Fibroblast of skin of left biceps (primary cell): ENCODE data around the gene UBLCP1.

ENCODE experiments used
- DNase-seq, 2 experiments: peaks; one replicate each; pipeline ENCODE4 v3.0.0-alpha.2; 2013; ENCODE audit warnings: low read depth in 2 of 2

Gene UBLCP1

DNA sequence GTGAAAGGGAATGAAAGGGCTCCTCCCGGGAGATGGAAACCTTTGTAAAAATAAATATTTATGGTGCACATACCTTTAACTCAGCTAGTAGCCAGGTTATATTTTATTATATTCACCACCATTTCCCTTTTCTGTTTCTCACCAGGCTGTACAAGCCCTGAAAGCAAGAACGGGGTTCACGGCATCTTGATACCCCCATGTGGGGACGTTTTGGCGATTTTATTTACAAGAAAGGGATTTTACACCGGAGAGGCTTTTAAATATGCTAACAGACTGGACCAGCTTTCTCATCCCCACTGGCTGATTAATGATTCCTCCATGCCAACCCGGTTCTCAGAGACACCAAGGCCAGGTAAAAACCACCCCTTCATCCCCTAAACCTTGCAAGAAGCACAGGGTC lies 48.0 kb downstream of the UBLCP1 start:
- DNase-seq, result no peak

DNA sequence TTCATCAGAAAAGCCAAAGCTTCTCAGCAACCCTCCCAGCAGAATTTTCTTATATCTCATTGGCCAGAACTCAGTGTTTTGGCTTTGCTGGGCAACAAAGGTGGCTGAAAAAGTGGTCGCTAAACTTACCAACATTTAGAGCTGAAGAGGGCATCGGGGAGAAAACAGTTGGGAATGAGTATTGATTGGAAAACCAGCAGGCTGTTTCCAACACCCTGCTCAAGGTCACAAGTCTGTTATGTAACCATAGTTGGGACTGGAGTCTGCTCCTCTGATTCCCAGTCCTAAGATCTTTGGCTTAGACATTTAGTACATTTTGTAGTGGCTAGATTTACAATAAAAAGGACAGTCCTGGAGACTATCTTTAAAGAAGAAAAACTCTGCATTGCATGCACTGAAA lies 50.1 kb downstream of the UBLCP1 start:
- no peak for DNase-seq

DNA sequence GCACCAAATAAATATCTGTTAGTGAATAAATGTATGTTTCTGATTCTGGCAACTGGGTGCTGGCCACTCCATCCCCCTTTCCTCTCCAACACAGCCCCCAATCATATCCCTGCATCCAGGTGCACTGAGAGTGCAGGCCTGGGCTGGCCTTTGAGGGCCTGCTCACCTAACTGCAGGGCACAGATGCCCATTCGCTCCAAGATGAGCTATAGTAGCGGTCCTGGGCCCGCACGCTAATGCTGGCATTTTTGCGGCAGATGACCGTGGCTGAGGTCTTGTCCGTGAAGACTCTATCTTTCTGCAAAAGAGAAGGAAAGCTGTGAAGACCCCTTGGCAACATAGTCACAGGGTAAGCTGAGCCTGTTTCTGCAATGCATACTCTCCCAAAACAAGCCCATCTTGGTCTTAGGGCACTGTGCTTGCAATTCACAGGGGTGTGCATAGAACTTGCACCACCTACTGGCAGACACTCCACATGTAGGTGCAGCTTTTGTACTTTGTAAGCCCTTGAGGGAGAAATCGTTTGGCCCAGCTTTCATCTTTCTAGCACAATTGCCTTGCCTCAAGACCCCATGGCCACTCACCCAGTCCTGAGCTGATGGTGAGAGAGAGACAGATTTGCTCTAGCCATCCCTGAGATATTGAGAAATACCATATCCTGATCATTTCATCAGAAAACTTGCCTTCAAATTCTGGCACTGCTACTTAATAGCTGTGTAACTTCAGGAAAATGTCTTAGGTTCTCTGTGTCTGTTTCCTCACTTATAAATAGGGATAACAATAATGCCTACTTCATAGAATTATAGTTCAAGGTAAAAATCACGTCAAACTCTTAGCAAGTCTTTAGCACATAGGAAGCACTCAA lies 53.7 kb downstream of the UBLCP1 start:
- DNase-seq, result no peak

DNA sequence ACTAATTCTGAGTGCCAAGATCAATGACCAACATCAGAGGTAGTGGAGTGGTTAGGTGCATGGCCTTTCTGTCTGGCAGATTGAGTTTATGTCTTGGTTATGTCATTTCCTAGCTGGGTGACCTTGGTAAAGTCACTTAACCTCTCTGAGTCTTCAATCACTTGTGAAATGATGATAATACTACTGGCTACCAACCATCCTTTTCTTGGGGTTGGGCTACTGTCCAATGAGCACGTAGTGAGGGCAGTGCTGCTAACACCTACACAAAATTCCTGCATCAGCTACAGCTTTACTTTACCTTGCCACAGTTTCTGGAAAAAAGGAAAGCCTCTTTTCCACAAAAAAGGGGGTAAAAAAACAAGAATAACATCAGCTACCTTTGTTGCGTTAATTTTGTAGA lies 54.8 kb downstream of the UBLCP1 start:
- no peak for DNase-seq

DNA sequence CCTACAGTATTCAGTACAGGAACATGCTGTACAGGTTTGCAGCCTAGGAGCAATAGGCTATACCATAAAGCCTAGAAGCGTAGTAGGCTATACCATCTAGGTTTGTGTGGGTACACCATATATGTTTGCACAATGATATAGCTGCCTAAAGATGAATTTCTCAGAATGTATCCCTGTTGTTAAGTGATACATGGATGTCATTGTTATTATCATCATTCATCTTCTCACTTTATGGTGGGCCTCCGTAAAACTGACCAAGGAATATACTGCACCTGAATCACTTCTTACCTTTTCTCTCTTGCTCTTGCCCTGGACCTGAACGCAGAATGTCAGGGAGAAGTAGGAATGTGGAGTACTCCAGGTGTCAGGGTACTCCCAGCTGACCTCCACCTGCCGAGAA lies 55.4 kb downstream of the UBLCP1 start:
- no peak for DNase-seq

DNA sequence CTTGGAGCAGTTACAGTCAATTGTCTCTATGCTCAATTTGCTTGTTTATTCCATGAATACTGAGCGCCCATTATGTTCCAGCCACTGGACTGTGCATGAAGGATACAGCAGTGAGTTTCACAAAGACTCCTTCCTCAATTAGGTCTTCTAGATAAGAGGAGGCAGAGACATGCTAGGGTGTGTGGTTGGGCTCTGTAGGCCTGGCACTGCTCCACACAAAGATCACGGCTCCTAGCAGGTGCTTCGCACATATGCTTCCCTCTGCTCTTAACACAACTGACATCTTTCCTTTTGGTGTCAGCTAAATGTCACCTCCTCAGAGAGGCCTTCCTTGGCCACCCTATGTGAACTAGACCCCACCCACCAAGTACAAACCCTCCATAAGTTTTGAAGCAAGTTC lies 56.3 kb downstream of the UBLCP1 start:
- DNase-seq, result no peak

DNA sequence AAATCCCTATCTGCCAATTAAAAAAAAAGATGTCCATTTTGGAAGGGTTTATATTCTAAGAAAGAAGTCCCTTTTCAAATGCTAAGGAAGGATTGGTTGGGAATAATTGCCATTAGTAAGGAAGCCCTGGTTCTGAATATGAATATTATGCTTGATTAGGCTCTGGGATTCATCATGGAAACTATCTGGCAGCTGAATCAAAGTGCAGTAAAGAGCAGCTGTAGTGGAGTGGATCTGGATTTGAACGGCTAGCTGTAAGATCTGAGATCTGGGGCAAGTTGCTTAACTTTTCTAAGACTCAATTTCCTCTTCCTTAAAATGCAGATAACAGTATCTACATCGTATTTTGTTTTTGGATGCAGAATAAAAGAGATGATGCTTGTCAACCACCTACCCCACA lies 56.7 kb downstream of the UBLCP1 start:
- no peak for DNase-seq

DNA sequence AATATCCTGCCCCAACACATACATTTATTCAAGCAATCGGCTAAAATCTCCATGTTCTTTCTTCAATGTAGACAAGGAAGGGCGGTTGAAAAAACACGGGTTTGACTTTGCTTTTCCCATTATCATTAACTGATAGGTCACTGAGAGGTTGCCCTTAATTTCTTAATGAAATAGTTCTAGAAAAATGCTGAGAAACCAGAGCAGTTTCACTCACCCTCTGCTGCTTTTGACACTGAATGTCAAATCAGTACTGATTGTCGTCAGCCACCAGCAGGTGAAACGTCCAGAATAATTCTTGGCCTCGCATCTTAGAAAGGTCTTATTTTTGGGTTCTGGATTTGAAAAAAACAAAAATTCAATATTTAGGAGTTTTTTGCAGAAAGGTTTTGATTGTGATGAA lies 59.1 kb downstream of the UBLCP1 start:
- no peak for DNase-seq

DNA sequence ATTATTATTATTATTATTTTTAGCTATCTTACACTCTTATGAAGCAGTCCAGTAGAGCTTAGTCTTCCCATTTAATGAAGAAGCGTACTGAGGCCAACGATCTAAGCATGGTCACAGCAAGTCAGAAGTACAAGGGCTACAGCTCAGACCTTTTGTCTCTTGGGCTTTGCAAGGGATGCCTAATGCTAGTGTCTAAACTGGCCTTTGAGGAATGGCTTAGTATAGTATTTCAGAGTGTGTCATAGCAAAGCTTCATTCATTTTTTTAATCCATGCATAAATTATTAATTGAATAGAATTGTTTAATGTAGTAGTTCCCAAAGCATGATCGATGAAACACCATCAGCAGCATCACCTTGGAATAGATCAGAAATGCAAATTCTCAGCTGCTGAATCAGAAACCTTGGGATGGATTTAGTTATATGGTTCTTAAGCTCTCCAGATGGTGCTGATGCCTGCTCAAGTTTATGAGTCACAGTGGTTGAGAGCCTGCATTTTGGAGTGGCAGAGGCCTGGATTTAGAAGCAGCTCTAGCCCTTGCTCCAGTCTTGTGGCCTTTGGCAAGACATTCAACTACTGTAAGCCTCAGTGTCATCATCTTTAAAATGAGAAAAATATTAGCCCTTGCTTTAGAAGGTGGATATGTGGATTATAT lies 61.1 kb downstream of the UBLCP1 start:
- DNase-seq, result peak; percentile 77 to 78

DNA sequence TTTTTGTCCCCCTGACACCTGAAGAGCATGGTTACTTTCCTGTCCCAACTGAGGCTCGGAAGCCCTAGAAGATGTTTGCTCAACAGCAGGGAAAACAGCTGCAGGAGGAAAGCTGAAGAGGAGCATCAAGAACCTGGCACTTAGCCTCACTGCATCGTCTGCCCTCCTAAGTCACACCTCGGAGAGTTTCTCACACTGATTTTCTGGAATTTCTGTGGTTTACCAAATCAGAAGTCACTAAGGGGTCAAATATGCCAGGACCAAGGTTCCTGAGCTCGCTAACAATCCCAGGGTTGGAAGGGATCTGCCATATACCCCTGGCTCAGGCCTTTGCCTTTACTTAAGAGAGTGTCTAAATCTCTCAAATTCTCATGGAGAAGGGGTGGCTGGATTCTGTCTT lies 61.9 kb downstream of the UBLCP1 start:
- DNase-seq, result no peak

DNA sequence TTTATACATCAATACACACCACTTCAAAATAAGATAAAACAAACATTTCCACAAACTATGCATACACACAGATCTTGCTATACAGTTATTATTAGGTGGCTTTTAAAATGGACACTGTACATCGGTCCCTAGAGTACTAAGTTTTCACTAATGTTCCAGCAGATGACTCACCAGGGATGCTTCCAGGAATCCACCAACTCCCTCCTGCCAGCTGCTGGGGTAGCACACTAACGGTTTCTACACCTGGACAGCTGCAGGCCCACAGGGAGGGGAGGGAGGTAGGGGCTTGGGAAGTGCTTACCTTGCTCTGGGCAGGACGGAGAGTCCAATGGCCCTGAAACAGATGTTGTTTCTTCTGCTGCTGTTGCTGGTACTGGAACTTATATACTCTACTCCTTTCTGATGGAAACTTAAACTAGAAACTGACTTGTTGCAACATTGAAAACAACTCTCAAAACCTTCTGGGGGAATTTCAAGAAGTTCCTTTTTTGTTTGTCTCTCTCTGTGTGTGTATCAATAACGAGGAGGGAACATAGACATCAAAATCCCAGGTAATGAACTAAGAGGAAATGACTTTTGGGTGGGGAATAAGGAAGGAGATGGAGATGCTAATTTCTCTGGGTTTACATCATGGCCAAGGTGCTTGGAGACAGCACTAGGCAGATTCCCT lies 67.2 kb downstream of the UBLCP1 start, which contains the start of gene IL12B:
IL12B (minus strand) TSS at position 357 of the 670 bp plus-strand sequence. CDS start 3,705 bp downstream, outside the sequence.
- no peak for DNase-seq

DNA sequence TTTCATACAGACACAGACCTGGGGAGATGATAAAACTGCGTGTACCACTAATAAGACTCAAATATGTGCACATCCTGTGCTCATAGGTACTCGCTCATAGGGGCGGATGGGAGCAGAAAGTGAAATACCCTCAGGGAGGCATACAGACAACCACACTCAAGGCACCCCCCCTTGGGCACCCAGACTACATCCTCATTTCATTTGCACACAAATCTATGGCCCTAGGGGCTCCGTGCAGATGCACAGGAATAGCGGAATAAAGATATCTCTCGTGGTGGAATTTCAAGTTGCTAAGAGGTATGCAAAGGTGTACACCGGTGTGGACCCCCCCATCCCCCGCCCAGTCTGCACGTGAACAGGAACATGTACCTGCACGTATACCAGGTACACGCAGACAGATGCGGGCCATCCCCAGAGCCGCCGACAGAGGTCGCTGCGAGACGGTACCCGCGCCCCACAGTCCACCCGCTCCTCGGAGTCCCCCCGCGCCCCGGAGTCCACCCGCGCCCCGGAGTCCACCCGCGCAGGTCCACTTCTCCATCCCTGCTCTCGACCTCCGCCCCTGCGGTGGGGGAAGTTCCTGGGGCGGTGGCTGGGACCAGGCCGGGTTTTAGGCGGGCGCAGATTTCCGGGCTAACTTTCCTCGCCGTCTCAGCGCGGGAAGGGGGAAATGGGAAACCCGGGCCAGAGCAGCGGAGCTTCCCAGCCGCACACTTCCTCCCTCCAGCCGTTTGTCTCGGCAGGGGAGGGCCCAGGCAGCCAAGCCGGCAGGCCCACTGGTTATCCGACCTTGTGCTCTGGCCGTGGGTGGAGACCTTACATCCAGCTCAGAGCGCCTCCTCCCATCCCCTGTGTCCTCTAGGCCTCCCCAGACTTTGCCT lies 68.2 kb downstream of the UBLCP1 start:
- DNase-seq, result no peak

DNA sequence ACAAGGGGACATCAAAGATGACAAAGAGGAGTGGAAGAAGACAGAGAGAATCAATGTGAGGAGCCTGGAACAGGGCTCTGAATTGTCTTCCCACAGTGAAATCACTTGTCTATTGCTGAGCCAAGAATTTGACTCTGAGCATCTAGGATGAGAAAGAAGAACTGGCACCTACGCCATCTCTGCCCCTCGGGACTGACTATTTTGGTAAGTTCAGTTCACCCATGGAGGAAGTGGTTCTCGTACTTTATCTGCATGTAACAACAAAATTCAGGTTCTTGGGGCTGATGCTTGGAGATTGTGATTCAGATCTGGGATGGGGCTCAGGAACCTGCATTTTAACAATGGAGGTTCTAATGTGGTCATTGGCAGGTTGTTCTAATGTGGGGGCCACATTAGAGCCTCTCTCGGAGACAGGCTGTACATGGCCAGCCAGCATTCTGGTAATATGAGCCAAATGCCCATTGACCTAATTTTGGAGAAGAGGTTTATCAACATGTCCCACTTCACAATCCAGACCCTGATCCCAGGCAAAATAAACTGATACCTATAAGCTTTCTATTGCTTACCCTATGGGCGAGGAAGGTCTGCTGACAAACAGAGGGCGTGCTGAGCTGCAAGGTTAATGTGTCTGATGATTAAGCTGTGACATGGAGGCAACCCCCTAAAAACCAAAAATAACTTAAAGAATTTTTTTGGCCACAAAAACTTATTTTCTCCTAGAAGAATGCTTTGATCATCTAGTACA lies 69.9 kb downstream of the UBLCP1 start:
- DNase-seq, result no peak

DNA sequence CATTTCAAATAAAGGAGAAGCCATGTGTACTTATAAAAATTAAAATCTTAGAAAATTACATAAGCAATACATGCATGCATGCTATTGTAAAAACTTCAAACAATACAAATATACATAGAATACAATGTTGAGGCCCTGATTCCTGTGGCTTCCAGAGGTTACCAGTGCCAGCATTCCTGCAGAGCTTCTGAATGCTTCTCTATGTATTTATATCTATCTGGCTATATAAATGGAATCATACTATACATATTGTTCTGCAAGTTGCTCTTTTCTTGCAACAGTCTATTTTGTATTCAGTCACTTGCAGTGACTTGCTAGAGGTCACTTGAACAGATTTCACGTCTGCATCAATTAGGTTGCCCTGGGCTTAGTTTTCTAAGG lies 70.4 kb downstream of the UBLCP1 start:
- DNase-seq, result no peak
